Endothelial cell (in vitro differentiated cells): ENCODE measurements around the gene IFTAP. TPM values are rescaled to one million over a fixed set of nuclear protein-coding genes. Genes with fewer than 3 reads are reported as not detected.

Source experiments
- DNase-seq: peaks from one replicate; pipeline ENCODE4 v3.0.0; 2021; ENCODE audit warnings: low spot score
- H3K27ac Mint-ChIP-seq: one replicate; pipeline ENCODE4 v1.8.0; 2021; ENCODE audit warnings: mixed read lengths, inconsistent platforms; ENCODE audit not compliant: unreplicated experiment
- H3K27me3 Mint-ChIP-seq: one replicate; pipeline ENCODE4 v1.8.0; 2021; ENCODE audit warnings: mild to moderate bottlenecking, moderate library complexity, mixed read lengths, inconsistent platforms; ENCODE audit not compliant: unreplicated experiment
- H3K36me3 Mint-ChIP-seq: one replicate; pipeline ENCODE4 v1.8.0; 2021; ENCODE audit warnings: mild to moderate bottlenecking, low read depth, mixed read lengths, inconsistent platforms; ENCODE audit not compliant: unreplicated experiment
- H3K4me1 Mint-ChIP-seq: one replicate; pipeline ENCODE4 v1.8.0; 2021; ENCODE audit warnings: mild to moderate bottlenecking, mixed read lengths, inconsistent platforms; ENCODE audit not compliant: unreplicated experiment
- H3K4me3 Mint-ChIP-seq: one replicate; pipeline ENCODE4 v1.8.0; 2021; ENCODE audit warnings: mild to moderate bottlenecking, mixed read lengths, inconsistent platforms; ENCODE audit not compliant: unreplicated experiment
- H3K9me3 Mint-ChIP-seq: one replicate; pipeline ENCODE4 v1.8.0; 2021; ENCODE audit warnings: mixed read lengths, inconsistent platforms; ENCODE audit not compliant: unreplicated experiment
- CTCF ChIP-seq: fragments of 200-600 bp; sonication (generic); IDR thresholded peaks from one replicate; pipeline ENCODE4 v1.5.0; 2021; ENCODE audit warnings: antibody characterized with exemption; ENCODE audit not compliant: unreplicated experiment
- total RNA-seq: library from RNA; stranded (reverse); fragmentation: NEBNext Ultra II Directional; extraction: Animal tissue kit (Norgen Biotek cat#: 25700); gene quantifications from one replicate; pipeline ENCODE4 v1.2.1, GENCODE V29; 2021; ENCODE audit not compliant: unreplicated experiment

The IFTAP gene
- total RNA-seq, 1 donor from 2014 or later: 21.0 TPM

DNA sequence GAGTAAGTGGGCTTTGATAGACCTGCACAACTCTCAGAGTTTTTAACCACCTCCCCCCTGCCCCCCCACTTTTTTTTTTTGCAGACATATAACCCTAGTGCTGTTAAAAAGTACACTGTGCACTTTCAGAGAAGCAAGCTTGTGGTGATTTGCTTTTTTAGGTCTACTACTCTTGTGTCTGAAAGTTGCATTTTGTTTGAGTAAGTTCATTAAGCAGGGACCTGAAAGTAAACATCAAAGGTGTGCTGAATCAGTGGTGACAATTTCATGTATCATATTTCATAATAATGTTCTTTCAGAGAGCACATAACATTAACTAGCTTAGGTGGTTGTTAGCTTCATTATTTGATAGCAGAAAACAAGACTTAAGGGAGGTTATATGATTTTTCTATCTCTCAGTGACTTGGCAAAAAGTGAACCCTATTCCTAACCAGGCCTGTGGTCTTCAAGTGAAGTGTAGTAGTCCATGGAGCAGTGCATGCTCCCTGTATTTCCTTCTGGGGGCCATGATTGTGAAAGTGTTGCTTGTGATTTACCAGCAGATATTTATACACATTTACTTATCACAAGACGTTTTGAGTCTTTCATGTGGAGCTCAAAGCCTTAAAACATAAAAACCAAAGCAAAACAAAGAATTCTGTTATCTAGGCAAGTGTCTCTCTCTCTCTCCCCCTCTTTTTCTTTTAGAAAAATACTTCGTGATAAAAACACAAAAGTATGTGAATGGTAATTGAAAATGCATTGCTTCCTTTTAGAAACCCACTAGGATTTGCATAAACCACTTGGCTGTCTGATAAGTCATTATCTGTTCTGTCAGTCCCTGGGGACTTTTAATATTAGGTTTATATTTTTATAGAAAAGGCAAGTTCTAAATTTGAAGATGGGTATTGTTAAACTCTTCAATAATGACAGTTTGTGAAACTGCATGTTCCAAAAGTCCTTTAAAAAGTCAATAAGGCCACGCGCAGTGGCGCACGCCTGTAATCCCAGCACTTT is 11.2 kb downstream of the IFTAP start:
- Mint-ChIP-seq H3K4me3 (no peak overlapping the region), H3K36me3 (no peaks in the 10 kb centered on the region), H3K4me1 (peaks cover 11% of the 10 kb centered on the region), H3K9me3 (no peaks in the 10 kb centered on the region), H3K27ac (no peak overlapping the region), H3K27me3 (no peaks in the 10 kb centered on the region)
- DNase-seq: no peak
- no peak for TF ChIP-seq CTCF

DNA sequence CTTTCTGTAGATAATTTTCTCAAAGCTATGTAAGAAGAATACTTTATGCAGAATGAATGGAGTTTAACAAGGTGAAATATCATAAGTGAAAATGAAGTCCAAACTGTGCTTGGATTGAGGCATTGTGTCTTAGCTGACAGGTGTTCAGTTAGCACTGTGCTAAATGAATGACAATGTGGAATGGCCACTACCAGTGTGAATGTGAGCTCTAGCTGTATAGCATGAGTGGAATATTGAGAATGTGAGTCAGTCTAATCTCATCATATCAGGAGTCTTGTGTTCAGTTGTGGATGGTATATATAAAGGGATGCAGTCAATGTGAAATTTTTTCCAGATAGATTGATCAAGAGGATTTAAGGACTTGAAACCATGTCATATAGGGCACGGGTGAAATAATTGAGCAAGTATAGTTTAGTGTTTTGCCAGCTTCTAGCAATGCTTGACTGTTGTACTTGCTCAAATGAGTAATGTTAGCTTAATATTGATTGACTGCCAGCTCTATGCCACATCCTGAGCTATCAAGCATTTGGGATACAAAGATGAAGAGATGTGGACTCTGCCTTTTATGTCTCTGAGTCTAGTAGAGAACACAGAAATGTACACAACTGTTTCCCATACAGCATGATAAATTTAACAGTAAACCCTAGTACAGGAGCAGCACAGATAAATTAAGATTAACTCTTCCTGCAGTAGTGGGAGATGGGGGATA is 14.3 kb downstream of the IFTAP start:
- Mint-ChIP-seq H3K9me3 (no peaks in the 10 kb centered on the region), H3K27ac (no peak overlapping the region), H3K4me1 (no peaks in the 10 kb centered on the region), H3K27me3 (no peaks in the 10 kb centered on the region), H3K4me3 (no peak overlapping the region), H3K36me3 (no peaks in the 10 kb centered on the region)
- no peak for TF ChIP-seq CTCF
- no peak for DNase-seq

GRCh38 chr11:36609383-36609782 is 15.1 kb downstream of the IFTAP start:
- Mint-ChIP-seq H3K4me3 (no peak overlapping the region), H3K36me3 (no peaks in the 10 kb centered on the region), H3K9me3 (no peaks in the 10 kb centered on the region), H3K27me3 (no peaks in the 10 kb centered on the region), H3K4me1 (no peaks in the 10 kb centered on the region), H3K27ac (no peak overlapping the region)
- no peak for DNase-seq
- no peak for TF ChIP-seq CTCF

- Mint-ChIP-seq H3K4me1 (no peaks in the 10 kb centered on the region), H3K4me3 (no peak overlapping the region)
- no peak for TF ChIP-seq CTCF
Observed at GRCh38 chr11:36615826-36616225, 21.5 kb downstream of the IFTAP start.

More at GRCh38 chr11:36615826-36616225, 21.5 kb downstream of the IFTAP start:
- Mint-ChIP-seq H3K27me3 (no peaks in the 10 kb centered on the region), H3K27ac (no peak overlapping the region), H3K36me3 (no peaks in the 10 kb centered on the region), H3K9me3 (no peaks in the 10 kb centered on the region)
- no peak for DNase-seq
